Measurements from ENCODE around the gene C2orf66. TPM values are rescaled to one million over a fixed set of nuclear protein-coding genes. Genes with fewer than 3 reads are reported as not detected.
A peak's percentile ranks its signal among the peaks of the same experiment; 100 is the strongest.

C2orf66 gene
- total RNA-seq, 1 experiment from 2014 or later: not detected

- DNase-seq (ENCODE audit: low read depth): no peak
Measured at GRCh38 chr2:196759378-196759706, 49.8 kb downstream of the C2orf66 start.

GRCh38 chr2:196758474-196759377, 50.4 kb downstream of the C2orf66 start:
- peak; percentile 20 for DNase-seq (ENCODE audit: low read depth)

Other genes starting within 250 kb of the C2orf66 start
- gene HECW2, start 215.8 kb downstream of the C2orf66 start, total RNA-seq (2014; rRNA removed; shearing (Covaris generic)): 0.94 and 3.4 TPM in 2 replicates
- gene CCDC150, start 169.6 kb downstream of the C2orf66 start, total RNA-seq (2014; rRNA removed; shearing (Covaris generic)): 3.7 and 3.9 TPM in 2 replicates
- 19.8 and 26.7 TPM in 2 replicates for gene GTF3C3, start 9.7 kb downstream of the C2orf66 start, total RNA-seq (2014; rRNA removed; shearing (Covaris generic))
- 2.2 and 3.1 TPM in 2 replicates for gene PGAP1, start 117.4 kb upstream of the C2orf66 start, total RNA-seq (2014; rRNA removed; shearing (Covaris generic))

Measured in M059J (cell line).